OCI-LY3 (cell line): ENCODE measurements around the gene FEM1B.

ENCODE experiments used
- H2AFZ ChIP-seq: fragments of 200-600, 300-600 bp; shearing (Covaris generic); 2 replicates; pipeline ENCODE4 v1.6.0; 2014; ENCODE audit warnings: antibody characterized with exemption, low read depth, low read length
- H3K27ac ChIP-seq: fragments of 200-600, 300-600 bp; sonication (generic); 2 replicates; pipeline ENCODE4 v1.5.1; 2014; ENCODE audit warnings: mild to moderate bottlenecking, low read length, moderate library complexity, mixed read lengths
- H3K27me3 ChIP-seq: fragments of 200-600, 300-600 bp; sonication (generic); 2 replicates; pipeline ENCODE4 v1.6.1; 2014; ENCODE audit warnings: low read depth, low read length, mixed read lengths
- H3K36me3 ChIP-seq: fragments of 200-600, 300-600 bp; sonication (generic); replicated peaks from 2 replicates; pipeline ENCODE3; 2014; ENCODE audit warnings: low read depth, low read length, mixed read lengths
- H3K4me1 ChIP-seq: fragments of 300-600, 200-600 bp; sonication (generic); 2 replicates; pipeline ENCODE4 v1.6.1; 2014; ENCODE audit warnings: low read length, mixed read lengths
- H3K4me2 ChIP-seq: fragments of 200-600, 300-600 bp; sonication (generic); 2 replicates; pipeline ENCODE4 v1.6.1; 2014; ENCODE audit warnings: low read length, mixed read lengths
- H3K4me3 ChIP-seq: fragments of 300-600, 200-600 bp; sonication (generic); 2 replicates; pipeline ENCODE4 v1.5.1; 2014; ENCODE audit warnings: antibody characterized with exemption, mild to moderate bottlenecking, low read length, moderate library complexity
- H3K79me2 ChIP-seq: fragments of 300-600, 200-600 bp; shearing (Covaris generic); 2 replicates; pipeline ENCODE4 v1.6.1; 2014; ENCODE audit warnings: mild to moderate bottlenecking, low read length, mixed read lengths
- H3K9ac ChIP-seq: fragments of 300-600, 200-600 bp; shearing (Covaris generic); 2 replicates; pipeline ENCODE4 v1.6.0; 2014; ENCODE audit warnings: mild to moderate bottlenecking, low read length, moderate library complexity
- H3K9me3 ChIP-seq: fragments of 200-600, 300-600 bp; shearing (Covaris generic); 2 replicates; pipeline ENCODE4 v1.6.1; 2014; ENCODE audit warnings: low read length, mixed read lengths; ENCODE audit not compliant: insufficient read depth
- H4K20me1 ChIP-seq: fragments of 200-600, 300-600 bp; sonication (generic); 2 replicates; pipeline ENCODE4 v1.6.1; 2016; ENCODE audit warnings: low read length, mixed read lengths; ENCODE audit not compliant: insufficient read depth
- CTCF ChIP-seq: fragments of 200-600, 300-600 bp; sonication (generic); IDR thresholded peaks from 2 replicates; pipeline ENCODE4 v1.5.1; 2014; ENCODE audit warnings: antibody characterized with exemption, low read length, low read depth
- EZH2phosphoT487 ChIP-seq: fragments of 200-600 bp; shearing (Covaris generic); IDR thresholded peaks from 2 replicates; pipeline ENCODE4 v1.6.1; 2018; ENCODE audit warnings: antibody characterized with exemption, mixed run types, low read depth

FEM1B gene

GRCh38 chr15:68277131-68277602 is 378 bp upstream of the FEM1B start:
- Histone ChIP-seq H3K27me3 (no peaks in the 10 kb centered on the region), H3K4me1 (peaks cover 35% of the 10 kb centered on the region), H3K79me2 (peaks cover 49% of the 10 kb centered on the region), H4K20me1 (peaks cover 37% of the 10 kb centered on the region), H3K9me3 (no peaks in the 10 kb centered on the region), H3K9ac (peak overlapping the region; percentile 86), H3K27ac (peak overlapping the region; percentile 90), H2AFZ (peak overlapping the region; percentile 90), H3K4me2 (peak overlapping the region; percentile 76), H3K4me3 (peak overlapping the region; percentile 95), H3K36me3 (peaks cover 13% of the 10 kb centered on the region)
- TF ChIP-seq EZH2phosphoT487 (no peak), CTCF (no peak)

- no peaks in the 10 kb centered on the region for H3K27me3 ChIP-seq
- TF ChIP-seq EZH2phosphoT487 = no peak
- TF ChIP-seq CTCF = peak; percentile 3; the same call in 1 of the 2 replicates
- H4K20me1 ChIP-seq = peaks cover 41% of the 10 kb centered on the region
These were observed 725 bp downstream of the FEM1B start for GRCh38 chr15:68278345-68278594.

GRCh38 chr15:68278595-68279405 is 1.3 kb downstream of the FEM1B start:
- no peaks in the 10 kb centered on the region for H3K27me3 ChIP-seq
- H2AFZ ChIP-seq = no peak overlapping the region
- H3K4me3 ChIP-seq = peak overlapping the region; percentile 95
- H3K9ac ChIP-seq = peak overlapping the region; percentile 86
- peaks cover 44% of the 10 kb centered on the region for H4K20me1 ChIP-seq
- peaks cover 35% of the 10 kb centered on the region for H3K4me1 ChIP-seq
- peaks cover 13% of the 10 kb centered on the region for H3K36me3 ChIP-seq
- H3K79me2 ChIP-seq = peaks cover 65% of the 10 kb centered on the region
- H3K9me3 ChIP-seq = no peaks in the 10 kb centered on the region
- peak overlapping the region; percentile 94 for H3K4me2 ChIP-seq
- TF ChIP-seq EZH2phosphoT487 = no peak
- peak overlapping the region; percentile 90 for H3K27ac ChIP-seq

More at GRCh38 chr15:68278345-68278594, 725 bp downstream of the FEM1B start:
- no peaks in the 10 kb centered on the region for H3K9me3 ChIP-seq
- peaks cover 13% of the 10 kb centered on the region for H3K36me3 ChIP-seq
- peak overlapping the region; percentile 95 for H3K4me3 ChIP-seq
- H3K4me2 ChIP-seq = peak overlapping the region; percentile 94
- H3K27ac ChIP-seq = peak overlapping the region; percentile 90
- H3K9ac ChIP-seq = peak overlapping the region; percentile 86
- peaks cover 60% of the 10 kb centered on the region for H3K79me2 ChIP-seq
- 0 out of 2 replicates have a peak overlapping the region, but pooled peaks have one; percentile 90 for H2AFZ ChIP-seq
- peaks cover 35% of the 10 kb centered on the region for H3K4me1 ChIP-seq

- peak overlapping the region; percentile 86; the same call in 1 of the 2 replicates for H3K9ac ChIP-seq
- no peaks in the 10 kb centered on the region for H3K9me3 ChIP-seq
- H2AFZ ChIP-seq = no peak overlapping the region
- peaks cover 78% of the 10 kb centered on the region for H3K79me2 ChIP-seq
- peaks cover 51% of the 10 kb centered on the region for H4K20me1 ChIP-seq
- TF ChIP-seq CTCF (no peak), EZH2phosphoT487 (no peak)
- no peaks in the 10 kb centered on the region for H3K27me3 ChIP-seq
- no peak overlapping the region for H3K27ac ChIP-seq
- peaks cover 35% of the 10 kb centered on the region for H3K4me1 ChIP-seq
- peak overlapping the region; percentile 95 for H3K4me3 ChIP-seq
- peaks cover 23% of the 10 kb centered on the region for H3K36me3 ChIP-seq
- peak overlapping the region; percentile 94 for H3K4me2 ChIP-seq
These were observed 2.5 kb downstream of the FEM1B start for GRCh38 chr15:68279779-68280753.
